Neural progenitor cell (in vitro differentiated cells): ENCODE results near the gene GLT6D1. TPM values are rescaled to one million over a fixed set of nuclear protein-coding genes. Genes with fewer than 3 reads are reported as not detected.

Experiments used
- DNase-seq: peaks from one replicate; pipeline ENCODE4 v3.0.0-alpha.2; 2016; ENCODE audit warnings: low spot score
- H2AFZ ChIP-seq: fragments of 200-600 bp; sonication (generic); replicated peaks from 2 replicates; pipeline ENCODE4 v1.6.1; 2016; ENCODE audit warnings: antibody characterized with exemption
- H3F3A ChIP-seq: fragments of 200-600 bp; sonication (generic); 2 replicates; pipeline ENCODE4 v1.6.1; 2016; ENCODE audit warnings: antibody characterized with exemption, low read depth
- H3K27ac ChIP-seq: fragments of 200-600 bp; sonication (generic); 2 replicates; pipeline ENCODE4 v1.5.1; 2016; ENCODE audit warnings: mild to moderate bottlenecking
- H3K27me3 ChIP-seq: fragments of 200-600 bp; sonication (generic); 2 replicates; pipeline ENCODE4 v1.6.1; 2016; ENCODE audit warnings: mild to moderate bottlenecking, moderate library complexity
- H3K36me3 ChIP-seq: fragments of 200-600 bp; sonication (generic); 2 replicates; pipeline ENCODE4 v1.5.1; 2016
- H3K4me1 ChIP-seq: fragments of 200-600 bp; sonication (generic); 2 replicates; pipeline ENCODE4 v1.6.1; 2016; ENCODE audit warnings: mixed run types
- H3K4me2 ChIP-seq: fragments of 200-600 bp; sonication (generic); 2 replicates; pipeline ENCODE4 v1.6.1; 2016
- H3K4me3 ChIP-seq: fragments of 200-600 bp; sonication (generic); 2 replicates; pipeline ENCODE4 v1.5.1; 2016
- H3K79me2 ChIP-seq: fragments of 200-600 bp; sonication (generic); 2 replicates; pipeline ENCODE4 v1.6.1; 2016; ENCODE audit warnings: low read depth
- H3K9ac ChIP-seq: fragments of 200-600 bp; sonication (generic); 2 replicates; pipeline ENCODE4 v1.6.1; 2016
- H3K9me3 ChIP-seq: fragments of 200-600 bp; sonication (generic); 2 replicates; pipeline ENCODE4 v1.5.1; 2016; ENCODE audit warnings: low read depth
- H4K20me1 ChIP-seq: fragments of 200-600 bp; sonication (generic); 2 replicates; pipeline ENCODE4 v1.6.1; 2016; ENCODE audit warnings: low read depth
- H3K27ac Mint-ChIP-seq: 3 replicates; pipeline ENCODE4 v1.8.0; 2021; ENCODE audit warnings: mixed read lengths
- H3K27me3 Mint-ChIP-seq: 2 replicates; pipeline ENCODE4 v1.8.0; 2022; ENCODE audit warnings: low read depth, mild to moderate bottlenecking, inconsistent platforms, moderate library complexity, mixed read lengths; ENCODE audit not compliant: insufficient read depth
- H3K36me3 Mint-ChIP-seq: 3 replicates; pipeline ENCODE4 v1.8.0; 2021; ENCODE audit warnings: mixed read lengths
- H3K4me1 Mint-ChIP-seq: 3 replicates; pipeline ENCODE4 v1.8.0; 2021; ENCODE audit warnings: mixed read lengths
- H3K4me3 Mint-ChIP-seq: 3 replicates; pipeline ENCODE4 v1.8.0; 2021; ENCODE audit warnings: mild to moderate bottlenecking, moderate library complexity, mixed read lengths
- H3K9me3 Mint-ChIP-seq: 3 replicates; pipeline ENCODE4 v1.8.0; 2020; ENCODE audit warnings: mixed read lengths
- EZH2 ChIP-seq: fragments of 200-600 bp; sonication (generic); IDR thresholded peaks from 2 replicates; pipeline ENCODE4 v1.6.1; 2017; ENCODE audit warnings: antibody characterized with exemption, mild to moderate bottlenecking, moderate library complexity
- EZH2phosphoT487 ChIP-seq: fragments of 200-600 bp; sonication (generic); IDR thresholded peaks from 2 replicates; pipeline ENCODE4 v1.6.1; 2017; ENCODE audit warnings: antibody characterized with exemption
- total RNA-seq: library from RNA; depleted of rRNA; stranded (reverse); fragments of >200 nt; gene quantifications from 2 replicates; pipeline ENCODE4 v1.2.3, GENCODE V29; 2015; ENCODE audit warnings: low replicate concordance
- TF ChIP-seq, protein P1 (sequence below): fragments of 200-600 bp; sonication (generic); IDR thresholded peaks from 2 replicates; pipeline ENCODE4 v1.5.1; 2017; ENCODE audit warnings: antibody characterized with exemption, mild to moderate bottlenecking

Gene GLT6D1
- total RNA-seq, 1 donor from 2014 or later: 0.80 TPM

- no peaks in the 10 kb centered on the region for H3K36me3 Mint-ChIP-seq
- Histone ChIP-seq H3K27me3 (no peaks in the 10 kb centered on the region), H3K27ac (no peak overlapping the region), H3K4me3 (no peak overlapping the region), H3F3A (peaks cover 6% of the 10 kb centered on the region), H2AFZ (no peak overlapping the region), H4K20me1 (no peaks in the 10 kb centered on the region), H3K4me2 (no peak overlapping the region), H3K36me3 (no peaks in the 10 kb centered on the region), H3K9ac (no peak overlapping the region), H3K9me3 (no peaks in the 10 kb centered on the region), H3K4me1 (peaks cover 13% of the 10 kb centered on the region), H3K79me2 (no peaks in the 10 kb centered on the region)
- no peak overlapping the region for H3K27ac Mint-ChIP-seq
- H3K27me3 Mint-ChIP-seq: peaks cover 12% of the 10 kb centered on the region
- H3K9me3 Mint-ChIP-seq: peaks cover 2% of the 10 kb centered on the region
- peaks cover 30% of the 10 kb centered on the region for H3K4me1 Mint-ChIP-seq
- DNase-seq: no peak
- TF ChIP-seq EZH2 (no peak), EZH2phosphoT487 (no peak)
- TF ChIP-seq, protein P1, sequence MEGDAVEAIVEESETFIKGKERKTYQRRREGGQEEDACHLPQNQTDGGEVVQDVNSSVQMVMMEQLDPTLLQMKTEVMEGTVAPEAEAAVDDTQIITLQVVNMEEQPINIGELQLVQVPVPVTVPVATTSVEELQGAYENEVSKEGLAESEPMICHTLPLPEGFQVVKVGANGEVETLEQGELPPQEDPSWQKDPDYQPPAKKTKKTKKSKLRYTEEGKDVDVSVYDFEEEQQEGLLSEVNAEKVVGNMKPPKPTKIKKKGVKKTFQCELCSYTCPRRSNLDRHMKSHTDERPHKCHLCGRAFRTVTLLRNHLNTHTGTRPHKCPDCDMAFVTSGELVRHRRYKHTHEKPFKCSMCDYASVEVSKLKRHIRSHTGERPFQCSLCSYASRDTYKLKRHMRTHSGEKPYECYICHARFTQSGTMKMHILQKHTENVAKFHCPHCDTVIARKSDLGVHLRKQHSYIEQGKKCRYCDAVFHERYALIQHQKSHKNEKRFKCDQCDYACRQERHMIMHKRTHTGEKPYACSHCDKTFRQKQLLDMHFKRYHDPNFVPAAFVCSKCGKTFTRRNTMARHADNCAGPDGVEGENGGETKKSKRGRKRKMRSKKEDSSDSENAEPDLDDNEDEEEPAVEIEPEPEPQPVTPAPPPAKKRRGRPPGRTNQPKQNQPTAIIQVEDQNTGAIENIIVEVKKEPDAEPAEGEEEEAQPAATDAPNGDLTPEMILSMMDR: no peak
- H3K4me3 Mint-ChIP-seq: no peak overlapping the region
Observed at GRCh38 chr9:135663451-135663770, 24.1 kb upstream of the GLT6D1 start.

DNA sequence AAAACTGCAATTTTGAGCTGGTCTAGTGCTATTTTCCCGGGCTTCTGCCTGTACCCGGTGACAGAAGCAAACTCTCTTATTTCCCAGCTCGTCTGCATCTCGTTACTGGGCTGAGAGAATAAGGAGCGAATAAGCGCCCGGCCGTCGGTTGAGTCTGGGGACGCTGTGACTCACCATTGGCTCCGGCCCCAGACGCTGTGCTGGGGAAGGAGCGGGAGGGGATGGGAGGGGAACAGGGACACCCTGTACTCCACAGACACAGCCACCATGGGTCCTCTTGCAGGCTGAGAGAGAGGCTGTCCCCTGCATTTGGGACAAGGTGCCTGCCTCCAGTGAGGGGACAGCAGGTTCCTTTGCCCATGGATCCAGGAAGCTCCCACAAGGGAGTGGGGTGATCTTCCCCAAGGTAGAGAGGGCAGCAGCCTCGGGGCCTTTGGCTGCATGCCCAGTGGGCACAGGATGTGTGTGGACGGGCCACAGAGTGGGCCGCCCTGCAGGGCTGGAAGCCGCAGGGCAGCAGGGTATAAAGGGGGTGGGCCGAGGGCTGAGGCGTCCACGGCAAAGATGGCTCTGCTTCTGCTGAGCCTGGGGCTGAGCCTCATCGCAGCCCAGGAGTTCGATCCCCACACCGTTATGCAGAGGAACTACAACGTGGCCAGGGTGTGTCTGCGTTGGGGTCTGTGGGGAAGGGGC lies 23.6 kb upstream of the GLT6D1 start, which contains the start of gene LCN9:
Gene LCN9 (plus strand): TSS at position 552 of the 693 bp plus-strand sequence. CDS start 13 bp downstream, at position 565.
- H3K9me3 Mint-ChIP-seq: peaks cover 2% of the 10 kb centered on the region
- no peaks in the 10 kb centered on the region for H3K36me3 Mint-ChIP-seq
- peak within 1 kb of the TSS; percentile 20 for H3K4me3 Mint-ChIP-seq
- H2AFZ ChIP-seq: no peak within 1 kb of the TSS
- peak within 1 kb of the TSS; percentile 14 for H3K27ac ChIP-seq
- no peaks in the 10 kb centered on the region for H4K20me1 ChIP-seq
- no peaks in the 10 kb centered on the region for H3K36me3 ChIP-seq
- peak within 1 kb of the TSS; percentile 99 for H3K27ac Mint-ChIP-seq
- no peak for TF ChIP-seq EZH2
- TF ChIP-seq, protein P1: no peak
- TF ChIP-seq EZH2phosphoT487: no peak
- no peak within 1 kb of the TSS for H3K4me3 ChIP-seq
- H3F3A ChIP-seq: peaks cover 6% of the 10 kb centered on the region
- no peak for DNase-seq
- H3K4me1 ChIP-seq: peaks cover 13% of the 10 kb centered on the region
- peaks cover 14% of the 10 kb centered on the region for H3K27me3 Mint-ChIP-seq
- no peak within 1 kb of the TSS for H3K4me2 ChIP-seq
- H3K9me3 ChIP-seq: no peaks in the 10 kb centered on the region
- H3K4me1 Mint-ChIP-seq: peaks cover 30% of the 10 kb centered on the region
- H3K79me2 ChIP-seq: no peaks in the 10 kb centered on the region
- H3K27me3 ChIP-seq: no peaks in the 10 kb centered on the region
- H3K9ac ChIP-seq: no peak within 1 kb of the TSS

DNA sequence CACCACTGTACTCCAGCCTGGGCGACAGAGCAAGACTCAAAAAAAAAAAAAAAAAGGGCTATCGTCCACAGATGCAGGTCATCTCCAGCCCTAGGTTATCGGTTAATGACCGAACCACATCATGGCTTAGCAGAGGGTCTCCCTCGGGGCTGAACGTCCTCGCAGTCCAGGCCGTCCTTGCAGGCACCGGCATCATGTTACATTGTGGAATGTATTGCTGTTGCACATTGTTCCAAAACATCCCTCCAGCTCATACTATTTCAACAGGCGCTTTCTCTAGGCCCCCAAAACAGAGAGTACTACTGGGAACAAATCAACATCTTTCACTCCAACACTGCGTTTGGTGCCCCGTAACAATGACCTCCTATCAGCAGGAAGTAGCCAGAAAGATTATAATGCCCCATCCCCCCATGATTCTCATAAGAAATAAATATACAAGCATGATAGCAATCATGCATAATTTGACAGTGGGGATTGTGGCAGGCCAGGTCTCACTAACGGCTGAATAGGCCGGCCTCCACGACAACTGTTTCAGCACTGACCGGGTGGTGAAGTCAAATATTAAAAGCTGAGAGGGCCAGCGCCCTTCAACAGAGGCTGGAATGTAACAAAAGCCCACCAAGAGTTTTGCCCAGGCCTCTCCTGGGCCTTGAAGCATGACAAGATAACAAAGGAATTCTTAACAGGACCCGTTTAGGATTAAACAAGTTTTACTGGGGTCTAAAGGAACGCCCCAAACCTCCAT lies 22.6 kb upstream of the GLT6D1 start:
- Histone ChIP-seq H4K20me1 (no peaks in the 10 kb centered on the region), H3F3A (peaks cover 6% of the 10 kb centered on the region), H3K9ac (no peak overlapping the region), H3K4me1 (peaks cover 13% of the 10 kb centered on the region), H3K27me3 (no peaks in the 10 kb centered on the region), H3K27ac (peak overlapping the region; percentile 14), H2AFZ (no peak overlapping the region), H3K79me2 (no peaks in the 10 kb centered on the region), H3K4me3 (no peak overlapping the region), H3K4me2 (no peak overlapping the region), H3K9me3 (no peaks in the 10 kb centered on the region), H3K36me3 (no peaks in the 10 kb centered on the region)
- Mint-ChIP-seq H3K9me3 (peaks cover 3% of the 10 kb centered on the region), H3K27me3 (peaks cover 17% of the 10 kb centered on the region), H3K27ac (peak overlapping the region; percentile 99), H3K4me3 (peak overlapping the region; percentile 20), H3K36me3 (no peaks in the 10 kb centered on the region), H3K4me1 (peaks cover 30% of the 10 kb centered on the region)
- no peak for DNase-seq
- TF ChIP-seq EZH2: no peak
- TF ChIP-seq, protein P1: no peak
- no peak for TF ChIP-seq EZH2phosphoT487
